ENCODE measurements around the gene CHST8. TPM values are rescaled to one million over a fixed set of nuclear protein-coding genes. Genes with fewer than 3 reads are reported as not detected.

The CHST8 gene
- total and polyA plus RNA-seq, 2 experiments from 2014 or later, result 9.3 to 38.2 TPM

- TF ChIP-seq ZNF462 (CRISPR knock-in tag; IDR thresholded peaks at IDR 0.05) (no peak), REST (IDR thresholded peaks at IDR 0.05; ENCODE audit: unreplicated experiment) (no peak), JUNB (IDR thresholded peaks at IDR 0.05; ENCODE audit: unreplicated experiment) (no peak)
- TF ChIP-seq, protein P1, sequence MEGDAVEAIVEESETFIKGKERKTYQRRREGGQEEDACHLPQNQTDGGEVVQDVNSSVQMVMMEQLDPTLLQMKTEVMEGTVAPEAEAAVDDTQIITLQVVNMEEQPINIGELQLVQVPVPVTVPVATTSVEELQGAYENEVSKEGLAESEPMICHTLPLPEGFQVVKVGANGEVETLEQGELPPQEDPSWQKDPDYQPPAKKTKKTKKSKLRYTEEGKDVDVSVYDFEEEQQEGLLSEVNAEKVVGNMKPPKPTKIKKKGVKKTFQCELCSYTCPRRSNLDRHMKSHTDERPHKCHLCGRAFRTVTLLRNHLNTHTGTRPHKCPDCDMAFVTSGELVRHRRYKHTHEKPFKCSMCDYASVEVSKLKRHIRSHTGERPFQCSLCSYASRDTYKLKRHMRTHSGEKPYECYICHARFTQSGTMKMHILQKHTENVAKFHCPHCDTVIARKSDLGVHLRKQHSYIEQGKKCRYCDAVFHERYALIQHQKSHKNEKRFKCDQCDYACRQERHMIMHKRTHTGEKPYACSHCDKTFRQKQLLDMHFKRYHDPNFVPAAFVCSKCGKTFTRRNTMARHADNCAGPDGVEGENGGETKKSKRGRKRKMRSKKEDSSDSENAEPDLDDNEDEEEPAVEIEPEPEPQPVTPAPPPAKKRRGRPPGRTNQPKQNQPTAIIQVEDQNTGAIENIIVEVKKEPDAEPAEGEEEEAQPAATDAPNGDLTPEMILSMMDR (conservative IDR thresholded peaks at IDR 0.05; ENCODE audit: low read depth in 2 of 2), result no peak
These were observed 159.7 kb downstream of the CHST8 start (continued) for GRCh38 chr19:33781415-33781935.

Data from GM23338 (cell line).